Activated naive CD4-positive, alpha-beta T cell treated with anti-CD3 and anti-CD28 coated beads, Interleukin-2, amount 10 ng/mL, durations not matched to agents 7 days and 5 days (primary cell): ENCODE data around the gene SPIB.

Experiments used
- CTCF ChIA-PET: fragments of 350-600 bp; sonication (Branson Sonifier 250); formaldehyde crosslinking; loops from one replicate; lab custom pipeline; 2021; ENCODE audit warnings: antibody characterized with exemption; lab: Charles Lee
- DNase-seq: peaks from one replicate; pipeline ENCODE4 v3.0.0-alpha.2; 2020
- H3K27ac Mint-ChIP-seq: one replicate; pipeline ENCODE4 v1.8.0; 2021; ENCODE audit warnings: mild to moderate bottlenecking, moderate library complexity, mixed read lengths
- H3K27me3 Mint-ChIP-seq: one replicate; pipeline ENCODE4 v1.8.0; 2021; ENCODE audit warnings: mild to moderate bottlenecking, mixed read lengths
- H3K36me3 Mint-ChIP-seq: one replicate; pipeline ENCODE4 v1.8.0; 2021; ENCODE audit warnings: mixed read lengths
- H3K4me1 Mint-ChIP-seq: one replicate; pipeline ENCODE4 v1.8.0; 2021; ENCODE audit warnings: mixed read lengths
- H3K4me3 Mint-ChIP-seq: one replicate; pipeline ENCODE4 v1.8.0; 2021; ENCODE audit warnings: mild to moderate bottlenecking, moderate library complexity, mixed read lengths
- H3K9me3 Mint-ChIP-seq: one replicate; pipeline ENCODE4 v1.8.0; 2021; ENCODE audit warnings: mixed read lengths

SPIB gene

DNA sequence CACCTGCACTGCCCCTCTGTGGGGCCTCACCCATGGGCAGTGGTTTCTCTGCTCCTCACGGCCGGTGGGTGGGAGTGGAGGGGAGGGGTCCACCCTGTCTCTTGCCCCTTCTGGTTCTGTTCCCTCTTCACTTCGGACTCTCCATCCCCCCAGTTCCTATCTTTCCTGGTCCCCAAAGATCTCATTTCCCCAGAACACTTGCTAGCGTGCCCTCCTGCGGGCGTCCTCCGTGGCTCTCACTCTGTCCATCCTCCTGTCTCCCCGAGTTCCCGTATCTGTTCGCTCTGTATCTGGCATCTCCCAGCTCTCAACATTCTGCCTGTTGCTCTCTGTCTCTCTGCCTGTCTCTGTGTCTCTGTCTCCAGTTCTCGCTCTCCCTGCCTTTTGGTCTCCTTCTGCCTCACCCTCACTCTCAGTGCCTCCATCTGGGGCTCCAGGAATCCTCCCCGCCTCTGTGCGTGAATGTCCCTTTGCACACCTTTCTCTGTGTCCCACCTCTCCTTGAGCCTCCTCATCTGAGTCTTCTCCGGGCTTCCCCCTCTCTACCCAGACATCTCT is 363 bp downstream of the SPIB start:
- CTCF ChIA-PET, result interaction anchor here (1.3 kb wide), 1 partner anchor 42 kb away, joined by 4 read pairs; no protein-coding TSS in a partner anchor
- H3K9me3 Mint-ChIP-seq, result no peaks in the 10 kb centered on the region

DNA sequence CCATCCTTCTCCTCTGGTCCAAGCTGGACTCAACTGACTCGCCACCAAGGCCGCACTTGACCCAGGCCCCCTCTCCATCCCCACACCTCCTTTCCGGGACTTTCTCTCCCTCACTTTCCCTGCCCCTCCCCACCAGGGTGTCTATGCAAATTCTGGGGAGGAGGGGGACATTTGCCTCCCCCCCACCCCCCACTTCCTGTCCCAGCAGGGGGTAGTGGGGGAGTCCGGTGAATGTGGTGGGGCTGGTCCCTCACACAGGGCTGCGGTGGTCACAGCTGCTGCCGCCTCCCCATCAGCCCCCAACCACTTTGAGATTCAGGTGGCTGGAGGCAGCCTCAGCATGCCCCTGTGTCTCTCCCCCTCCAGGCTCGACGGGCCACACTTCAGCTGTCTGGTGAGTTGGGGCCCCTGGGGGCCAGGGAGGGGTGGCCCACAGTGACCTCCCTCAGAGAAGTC is 870 bp downstream of the SPIB start:
- Mint-ChIP-seq H3K9me3 (no peaks in the 10 kb centered on the region), H3K36me3 (peaks cover 5% of the 10 kb centered on the region), H3K27ac (no peak overlapping the region), H3K4me1 (peaks cover 5% of the 10 kb centered on the region), H3K27me3 (peaks cover 17% of the 10 kb centered on the region), H3K4me3 (no peak overlapping the region)
- no peak for DNase-seq
- CTCF ChIA-PET, result interaction anchor here (1.3 kb wide), 1 partner anchor 41 kb away, joined by 4 read pairs; no protein-coding TSS in a partner anchor

More for the DNA sequence above, 363 bp downstream of the SPIB start:
- DNase-seq, result no peak
- H3K27me3 Mint-ChIP-seq, result peaks cover 17% of the 10 kb centered on the region
- H3K36me3 Mint-ChIP-seq, result peaks cover 5% of the 10 kb centered on the region
- peaks cover 5% of the 10 kb centered on the region for H3K4me1 Mint-ChIP-seq
- H3K27ac Mint-ChIP-seq, result no peak overlapping the region
- H3K4me3 Mint-ChIP-seq, result no peak overlapping the region

DNA sequence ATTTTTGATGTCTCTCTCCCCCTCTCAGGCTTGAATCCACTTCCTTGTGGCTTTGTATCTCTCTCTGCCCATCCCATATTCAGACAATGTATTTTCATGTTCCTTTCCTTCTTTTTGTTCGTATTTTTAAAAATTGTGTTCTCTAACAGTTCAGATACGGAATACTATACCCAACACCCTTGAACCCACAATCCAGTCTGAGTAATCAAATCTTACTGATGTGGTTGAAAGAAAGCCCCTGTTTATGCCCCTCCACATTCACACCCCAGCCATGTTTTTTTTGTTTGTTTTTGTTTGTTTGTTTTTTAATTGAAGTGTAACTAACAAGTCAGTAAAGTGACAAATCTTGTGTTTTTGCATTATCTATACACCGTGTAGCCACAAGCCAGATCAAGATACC is 1.4 kb downstream of the SPIB start:
- peaks cover 5% of the 10 kb centered on the region for H3K4me1 Mint-ChIP-seq
- peaks cover 2% of the 10 kb centered on the region for H3K36me3 Mint-ChIP-seq
- no peaks in the 10 kb centered on the region for H3K9me3 Mint-ChIP-seq
- CTCF ChIA-PET, result no interaction called here
- DNase-seq, result no peak
- H3K27me3 Mint-ChIP-seq, result peaks cover 17% of the 10 kb centered on the region
- no peak overlapping the region for H3K4me3 Mint-ChIP-seq
- no peak overlapping the region for H3K27ac Mint-ChIP-seq

DNA sequence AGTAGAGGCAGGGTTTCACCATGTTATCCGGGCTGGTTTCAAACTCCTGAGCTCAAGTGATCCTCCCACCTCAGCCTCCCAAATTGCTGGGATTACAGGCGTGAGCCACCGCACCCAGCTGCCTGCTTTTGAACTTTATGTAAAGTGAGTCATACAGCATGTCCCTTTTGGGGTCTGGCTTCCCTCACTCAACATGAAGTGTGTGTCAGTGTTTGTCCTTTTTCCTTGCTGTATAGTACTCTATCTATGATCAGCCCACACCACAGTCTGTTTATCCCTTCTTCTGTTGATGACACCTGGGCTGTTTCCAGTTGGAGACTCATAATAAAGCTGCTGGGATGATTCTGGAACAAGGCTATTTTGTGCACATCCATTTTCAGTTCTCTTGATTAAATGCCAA is 2.1 kb downstream of the SPIB start:
- Mint-ChIP-seq H3K27me3 (peaks cover 17% of the 10 kb centered on the region), H3K4me1 (peaks cover 5% of the 10 kb centered on the region)
- CTCF ChIA-PET, result no interaction called here

DNA sequence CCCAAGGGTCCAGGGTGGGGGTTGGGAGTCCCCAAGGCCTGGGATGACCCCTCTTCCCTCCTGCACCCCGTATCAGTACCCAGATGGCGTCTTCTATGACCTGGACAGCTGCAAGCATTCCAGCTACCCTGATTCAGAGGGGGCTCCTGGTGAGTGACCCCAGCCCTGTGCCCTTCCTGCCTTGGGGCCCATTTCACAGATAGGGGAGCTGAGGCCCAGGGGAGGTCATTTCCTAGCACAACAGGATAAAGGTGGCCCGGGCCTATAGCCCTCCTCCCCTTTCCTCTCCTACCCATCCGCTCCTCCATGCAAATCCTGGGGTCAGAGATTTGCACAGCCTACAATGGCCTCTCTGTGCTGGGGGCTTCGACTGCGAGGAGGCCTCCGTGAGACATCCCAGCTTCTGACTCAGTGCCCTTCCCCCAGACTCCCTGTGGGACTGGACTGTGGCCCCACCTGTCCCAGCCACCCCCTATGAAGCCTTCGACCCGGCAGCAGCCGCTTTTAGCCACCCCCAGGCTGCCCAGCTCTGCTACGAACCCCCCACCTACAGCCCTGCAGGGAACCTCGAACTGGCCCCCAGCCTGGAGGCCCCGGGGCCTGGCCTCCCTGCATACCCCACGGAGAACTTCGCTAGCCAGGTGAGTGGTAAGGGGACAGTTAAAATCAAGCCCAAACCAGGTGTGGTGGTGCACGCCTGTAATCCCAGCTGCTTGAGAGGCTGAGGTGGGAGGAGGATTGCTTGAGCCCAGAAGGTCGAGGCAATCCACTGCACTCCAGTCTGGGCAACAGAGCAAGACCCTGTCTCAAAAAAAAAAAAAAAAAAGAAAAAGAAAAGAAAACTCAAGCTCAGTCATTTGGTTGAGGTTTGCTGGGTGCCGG is 3.9 kb downstream of the SPIB start:
- H3K27me3 Mint-ChIP-seq, result peaks cover 20% of the 10 kb centered on the region
- peaks cover 7% of the 10 kb centered on the region for H3K4me1 Mint-ChIP-seq
- no peak for DNase-seq
- no peak overlapping the region for H3K4me3 Mint-ChIP-seq
- CTCF ChIA-PET, result no interaction called here
- no peaks in the 10 kb centered on the region for H3K36me3 Mint-ChIP-seq
- no peak overlapping the region for H3K27ac Mint-ChIP-seq
- no peaks in the 10 kb centered on the region for H3K9me3 Mint-ChIP-seq

More for the DNA sequence above, 2.1 kb downstream of the SPIB start:
- no peak for DNase-seq
- Mint-ChIP-seq H3K27ac (no peak overlapping the region), H3K9me3 (no peaks in the 10 kb centered on the region), H3K36me3 (peaks cover 2% of the 10 kb centered on the region), H3K4me3 (no peak overlapping the region)

DNA sequence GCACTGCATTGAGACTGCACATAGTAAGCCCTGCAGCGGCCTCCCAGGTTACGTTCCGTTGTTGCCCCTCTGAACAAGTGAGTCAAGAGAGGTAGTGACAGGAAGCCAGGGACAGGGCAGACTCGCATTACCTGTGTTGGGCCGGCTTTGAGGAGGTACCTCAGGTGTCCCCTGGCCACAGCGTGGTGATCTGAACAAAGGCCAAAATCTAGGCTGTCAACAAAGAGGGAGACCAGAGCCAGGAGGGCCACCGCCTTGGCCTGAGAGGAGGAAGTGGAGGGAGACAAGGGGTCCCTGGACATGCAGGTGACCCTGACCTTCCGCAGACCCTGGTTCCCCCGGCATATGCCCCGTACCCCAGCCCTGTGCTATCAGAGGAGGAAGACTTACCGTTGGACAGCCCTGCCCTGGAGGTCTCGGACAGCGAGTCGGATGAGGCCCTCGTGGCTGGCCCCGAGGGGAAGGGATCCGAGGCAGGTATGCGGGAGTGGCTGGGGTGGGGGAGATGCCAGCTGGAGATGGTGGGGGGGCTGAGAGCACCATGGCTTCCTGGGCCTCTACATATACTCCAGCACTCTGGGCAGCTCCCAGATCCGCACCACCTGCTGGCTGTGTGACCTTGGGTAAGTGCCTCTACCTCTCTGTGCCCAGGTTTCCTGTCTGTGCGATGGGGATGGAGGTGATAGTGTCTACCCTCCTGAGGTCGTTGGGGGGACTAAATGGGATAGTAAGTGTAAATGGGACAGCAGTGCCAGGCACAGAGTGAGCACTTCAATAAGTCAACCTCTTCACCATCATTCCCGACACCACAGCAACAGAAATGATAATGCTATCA is 4.8 kb downstream of the SPIB start:
- no peak for DNase-seq
- CTCF ChIA-PET, result no interaction called here
- H3K27me3 Mint-ChIP-seq, result peaks cover 23% of the 10 kb centered on the region
- H3K4me1 Mint-ChIP-seq, result peaks cover 7% of the 10 kb centered on the region
- no peaks in the 10 kb centered on the region for H3K9me3 Mint-ChIP-seq
- H3K36me3 Mint-ChIP-seq, result no peaks in the 10 kb centered on the region
- no peak overlapping the region for H3K27ac Mint-ChIP-seq
- no peak overlapping the region for H3K4me3 Mint-ChIP-seq

DNA sequence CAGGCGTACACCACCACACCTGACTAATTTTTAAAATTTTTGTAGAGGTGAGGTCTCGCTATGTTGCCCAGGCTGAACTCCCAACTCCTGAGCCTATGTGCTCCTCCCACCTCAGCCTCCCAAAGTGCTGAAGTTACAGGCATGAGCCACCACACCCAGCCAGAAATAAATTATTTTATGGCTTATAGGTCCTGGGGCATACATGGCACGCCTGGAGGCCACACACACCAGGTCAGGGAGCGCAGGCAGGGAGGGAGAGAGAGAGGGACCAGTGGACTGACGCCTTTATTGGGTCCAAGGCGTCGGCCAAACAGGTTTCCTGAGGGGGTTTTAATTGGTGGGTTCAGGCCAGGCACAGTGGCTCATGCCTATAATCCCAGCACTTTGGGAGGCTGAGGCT is 6.8 kb downstream of the SPIB start:
- CTCF ChIA-PET, result no interaction called here
- Mint-ChIP-seq H3K9me3 (no peaks in the 10 kb centered on the region), H3K27me3 (peaks cover 30% of the 10 kb centered on the region), H3K36me3 (no peaks in the 10 kb centered on the region), H3K4me1 (peaks cover 7% of the 10 kb centered on the region), H3K4me3 (no peak overlapping the region), H3K27ac (no peak overlapping the region)
- no peak for DNase-seq

DNA sequence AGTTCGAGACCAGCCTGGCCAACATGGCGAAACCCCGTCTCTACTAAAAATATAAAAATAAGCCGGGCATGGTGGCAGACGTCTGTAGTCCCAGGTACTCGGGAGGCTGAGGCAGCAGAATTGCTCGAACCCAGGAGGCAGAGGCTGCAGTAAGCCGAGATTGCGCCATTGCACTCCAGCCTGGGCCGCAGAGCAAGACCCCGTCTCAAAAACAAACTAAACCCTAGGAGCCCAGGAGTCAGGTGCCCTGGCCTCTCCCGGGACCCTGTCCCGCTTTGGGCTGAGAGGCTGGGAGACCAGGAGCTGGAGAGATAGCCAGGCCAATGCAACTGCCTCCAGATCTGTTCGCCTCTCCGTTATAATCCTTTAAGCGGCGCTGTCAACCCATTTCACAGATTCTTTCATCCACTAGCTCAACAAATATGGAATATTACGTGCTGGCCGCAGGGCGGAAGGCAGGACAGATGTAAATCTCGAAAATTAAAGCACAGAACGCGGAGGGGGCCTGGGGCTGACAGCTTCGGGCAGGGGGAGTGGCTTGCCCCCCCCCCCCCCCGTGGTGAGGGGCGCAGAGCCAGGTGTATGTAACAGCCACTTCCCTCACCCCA is 8.7 kb downstream of the SPIB start:
- peaks cover 46% of the 10 kb centered on the region for H3K27me3 Mint-ChIP-seq
- H3K4me1 Mint-ChIP-seq, result peaks cover 17% of the 10 kb centered on the region
- no peaks in the 10 kb centered on the region for H3K36me3 Mint-ChIP-seq
- no peaks in the 10 kb centered on the region for H3K9me3 Mint-ChIP-seq
- DNase-seq, result no peak
- CTCF ChIA-PET, result no interaction called here
- no peak overlapping the region for H3K27ac Mint-ChIP-seq
- peak overlapping the region; percentile 21 for H3K4me3 Mint-ChIP-seq

DNA sequence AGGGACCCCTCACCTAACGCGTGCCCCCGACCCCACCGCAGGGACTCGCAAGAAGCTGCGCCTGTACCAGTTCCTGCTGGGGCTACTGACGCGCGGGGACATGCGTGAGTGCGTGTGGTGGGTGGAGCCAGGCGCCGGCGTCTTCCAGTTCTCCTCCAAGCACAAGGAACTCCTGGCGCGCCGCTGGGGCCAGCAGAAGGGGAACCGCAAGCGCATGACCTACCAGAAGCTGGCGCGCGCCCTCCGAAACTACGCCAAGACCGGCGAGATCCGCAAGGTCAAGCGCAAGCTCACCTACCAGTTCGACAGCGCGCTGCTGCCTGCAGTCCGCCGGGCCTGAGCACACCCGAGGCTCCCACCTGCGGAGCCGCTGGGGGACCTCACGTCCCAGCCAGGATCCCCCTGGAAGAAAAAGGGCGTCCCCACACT is 9.3 kb downstream of the SPIB start:
- H3K36me3 Mint-ChIP-seq, result no peaks in the 10 kb centered on the region
- CTCF ChIA-PET, result interaction anchor here (0.8 kb wide), 1 partner anchor 13 kb away, joined by 3 read pairs; no protein-coding TSS in a partner anchor
- H3K27me3 Mint-ChIP-seq, result peaks cover 52% of the 10 kb centered on the region
- H3K4me3 Mint-ChIP-seq, result peak overlapping the region; percentile 38
- H3K4me1 Mint-ChIP-seq, result peaks cover 17% of the 10 kb centered on the region
- DNase-seq, result peak; percentile 63
- no peak overlapping the region for H3K27ac Mint-ChIP-seq
- H3K9me3 Mint-ChIP-seq, result no peaks in the 10 kb centered on the region

DNA sequence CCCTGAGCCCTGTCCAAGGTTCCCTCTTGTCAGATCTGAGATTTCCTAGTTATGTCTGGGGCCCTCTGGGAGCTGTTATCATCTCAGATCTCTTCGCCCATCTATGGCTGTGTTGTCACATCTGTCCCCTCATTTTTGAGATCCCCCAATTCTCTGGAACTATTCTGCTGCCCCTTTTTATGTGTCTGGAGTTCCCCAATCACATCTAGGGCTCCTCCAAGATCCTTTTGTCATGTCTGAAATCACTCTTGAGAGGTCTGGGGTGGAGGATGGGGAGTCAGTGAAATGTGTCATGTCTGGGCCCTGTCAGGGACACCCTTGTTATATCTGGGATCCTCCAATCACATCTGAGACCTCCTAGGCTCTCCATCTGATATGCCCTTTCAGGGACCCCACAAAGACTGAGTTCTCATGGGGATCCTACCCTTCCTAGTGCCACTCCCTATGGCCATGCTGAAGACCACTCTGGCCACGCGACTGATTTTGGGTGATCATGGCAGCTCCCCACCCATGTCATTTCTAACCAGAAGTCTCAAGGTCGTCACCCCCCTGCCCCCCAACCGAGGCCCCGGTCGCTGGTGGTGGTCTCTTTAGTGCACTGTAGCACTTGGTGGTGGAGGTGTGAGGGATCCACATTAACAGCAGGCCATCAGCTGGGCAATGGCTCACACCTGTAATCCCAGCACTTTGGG is 10.2 kb downstream of the SPIB start:
- peaks cover 17% of the 10 kb centered on the region for H3K4me1 Mint-ChIP-seq
- H3K27ac Mint-ChIP-seq, result no peak overlapping the region
- DNase-seq, result no peak
- H3K36me3 Mint-ChIP-seq, result no peaks in the 10 kb centered on the region
- peaks cover 61% of the 10 kb centered on the region for H3K27me3 Mint-ChIP-seq
- H3K9me3 Mint-ChIP-seq, result no peaks in the 10 kb centered on the region
- CTCF ChIA-PET, result interaction anchor here (0.8 kb wide), 1 partner anchor 14 kb away, joined by 3 read pairs; no protein-coding TSS in a partner anchor
- H3K4me3 Mint-ChIP-seq, result no peak overlapping the region

DNA sequence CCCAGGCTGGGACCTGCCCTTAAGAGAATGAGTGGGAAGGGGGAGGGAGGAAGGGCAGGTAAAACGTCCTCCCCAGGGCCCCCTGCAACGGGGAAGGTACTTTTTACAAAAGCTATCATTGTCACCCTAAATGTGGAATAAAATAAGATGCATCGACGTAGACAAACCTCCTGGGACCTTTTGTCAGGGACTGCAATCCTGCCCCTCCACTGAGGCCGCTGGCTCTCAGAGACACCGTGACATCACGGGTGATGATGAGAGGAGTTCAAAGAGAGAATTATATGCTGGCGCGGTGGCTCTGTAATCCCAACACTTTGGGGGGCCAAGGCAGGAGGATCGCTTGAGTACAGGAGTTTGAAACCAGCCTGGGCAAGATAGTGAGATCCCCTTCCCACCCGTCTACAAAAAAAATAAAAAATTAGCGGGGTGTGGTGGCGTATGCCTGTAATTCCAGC is 12.2 kb downstream of the SPIB start:
- no peak for DNase-seq
- CTCF ChIA-PET, result no interaction called here
- Mint-ChIP-seq H3K9me3 (no peaks in the 10 kb centered on the region), H3K36me3 (no peaks in the 10 kb centered on the region), H3K4me1 (peaks cover 17% of the 10 kb centered on the region), H3K27me3 (peaks cover 74% of the 10 kb centered on the region), H3K4me3 (peak overlapping the region; percentile 84), H3K27ac (no peak overlapping the region)

DNA sequence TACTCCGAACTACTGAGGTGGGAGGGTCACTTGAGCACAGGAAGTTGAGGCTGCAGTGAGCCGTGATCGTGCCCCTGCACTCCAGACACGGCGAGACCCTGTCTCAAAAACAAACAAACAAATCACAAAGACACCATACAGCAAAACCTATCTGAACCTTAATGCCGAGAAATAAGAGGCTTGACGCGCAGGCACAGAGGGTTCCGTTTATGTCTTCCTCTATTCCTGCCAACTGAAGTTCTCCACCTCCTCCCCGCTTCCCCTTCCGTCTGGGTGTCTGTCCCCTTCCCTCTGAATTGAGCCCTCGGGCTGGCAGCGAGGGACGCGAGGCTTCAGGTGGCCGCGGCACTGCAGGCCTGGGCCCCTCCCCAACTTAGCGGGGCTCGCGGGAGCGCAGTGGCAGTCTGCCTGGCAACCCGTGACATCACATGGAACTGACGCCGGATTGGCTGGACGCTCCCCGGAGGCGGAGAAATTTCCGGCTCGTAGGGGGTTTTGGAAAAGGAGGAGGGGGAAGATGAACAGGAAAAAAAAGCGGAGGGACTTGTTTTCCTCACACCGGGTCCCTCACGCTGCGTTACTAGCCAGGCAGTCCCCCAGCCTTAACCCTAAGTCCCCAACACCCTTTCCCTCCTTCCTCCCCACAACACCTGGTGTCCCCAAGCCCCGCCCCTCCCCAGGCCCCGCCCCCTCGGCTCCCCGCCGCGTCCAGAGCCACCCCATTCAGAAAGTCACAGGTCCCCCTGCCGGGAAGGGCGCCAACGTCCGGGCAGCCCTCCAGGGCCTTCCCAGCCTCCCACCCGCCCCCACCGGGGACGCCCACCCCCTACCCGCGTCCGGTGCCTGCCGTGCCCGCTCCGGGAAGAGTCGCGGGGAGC is 12.8 kb downstream of the SPIB start:
- Mint-ChIP-seq H3K4me1 (peaks cover 17% of the 10 kb centered on the region), H3K27me3 (peaks cover 81% of the 10 kb centered on the region), H3K4me3 (peak overlapping the region; percentile 84), H3K36me3 (no peaks in the 10 kb centered on the region), H3K27ac (peak overlapping the region; percentile 80), H3K9me3 (no peaks in the 10 kb centered on the region)
- CTCF ChIA-PET, result interaction anchor here (0.7 kb wide), 1 partner anchor 9 kb away, joined by 3 read pairs; no protein-coding TSS in a partner anchor
- DNase-seq, result peak; percentile 91
